SH-SY5Y (cell line): ENCODE measurements around the gene IL6.

Experiments used
- GATA2 ChIP-seq: IDR thresholded peaks from 2 replicates; pipeline ENCODE4 v1.6.1; 2011; ENCODE audit warnings: mild to moderate bottlenecking, low read depth, low read length
- GATA3 ChIP-seq: IDR thresholded peaks from 2 replicates; pipeline ENCODE4 v1.6.1; 2011; ENCODE audit warnings: low read depth, mild to moderate bottlenecking, low read length, moderate library complexity

DNA sequence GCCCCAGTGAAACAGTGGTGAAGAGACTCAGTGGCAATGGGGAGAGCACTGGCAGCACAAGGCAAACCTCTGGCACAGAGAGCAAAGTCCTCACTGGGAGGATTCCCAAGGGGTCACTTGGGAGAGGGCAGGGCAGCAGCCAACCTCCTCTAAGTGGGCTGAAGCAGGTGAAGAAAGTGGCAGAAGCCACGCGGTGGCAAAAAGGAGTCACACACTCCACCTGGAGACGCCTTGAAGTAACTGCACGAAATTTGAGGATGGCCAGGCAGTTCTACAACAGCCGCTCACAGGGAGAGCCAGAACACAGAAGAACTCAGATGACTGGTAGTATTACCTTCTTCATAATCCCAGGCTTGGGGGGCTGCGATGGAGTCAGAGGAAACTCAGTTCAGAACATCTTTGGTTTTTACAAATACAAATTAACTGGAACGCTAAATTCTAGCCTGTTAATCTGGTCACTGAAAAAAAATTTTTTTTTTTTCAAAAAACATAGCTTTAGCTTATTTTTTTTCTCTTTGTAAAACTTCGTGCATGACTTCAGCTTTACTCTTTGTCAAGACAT is 574 bp upstream of the IL6 start:
- TF ChIP-seq GATA2: no peak
- TF ChIP-seq GATA3: no peak
